ENCODE results near the gene CASZ1.
A peak's percentile ranks its signal among the peaks of the same experiment; 100 is the strongest.

Gene CASZ1

DNA sequence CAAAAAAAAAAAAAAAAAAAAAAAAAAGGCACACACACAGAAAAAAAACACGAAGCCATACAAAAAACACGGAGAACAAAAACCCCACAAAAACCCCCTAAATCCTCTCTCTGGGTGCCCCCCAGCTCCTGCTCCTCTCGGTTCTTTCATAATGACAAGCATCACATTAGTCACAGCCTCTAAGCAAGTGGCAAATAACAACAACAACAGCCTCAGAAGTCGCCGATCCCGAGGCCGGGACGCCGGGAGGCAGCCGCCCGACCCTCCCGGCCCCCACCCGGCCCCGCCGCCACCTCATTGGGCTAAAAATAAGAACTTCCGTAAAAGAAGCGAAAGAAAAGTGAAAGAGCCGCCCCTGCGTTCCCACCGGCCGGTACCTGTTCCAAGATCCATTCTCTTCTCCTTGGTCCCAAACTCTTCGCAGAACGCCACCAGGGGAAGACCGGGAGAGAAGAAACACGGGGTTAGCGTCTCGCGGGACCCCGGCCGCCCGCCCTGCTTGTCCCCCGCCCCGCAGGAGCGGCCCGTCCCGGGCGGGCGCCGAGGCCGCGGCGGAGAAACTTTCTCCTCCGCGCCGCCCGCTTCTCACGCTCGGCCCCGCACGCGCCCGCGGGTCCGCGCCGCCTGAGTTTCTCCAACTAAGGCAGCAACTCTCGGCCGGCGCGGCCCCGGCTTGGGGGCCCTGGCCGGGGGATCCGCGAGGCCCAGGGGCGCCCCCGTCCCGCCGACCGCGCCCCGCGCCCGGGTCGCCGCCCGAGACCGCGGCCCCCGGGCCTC is 102.8 kb downstream of the CASZ1 start:
- in situ Hi-C loops (cut with HindIII; ENCODE audit: low sequenced_read_pairs) = no loop called here
- TF ChIP-seq, protein P1, sequence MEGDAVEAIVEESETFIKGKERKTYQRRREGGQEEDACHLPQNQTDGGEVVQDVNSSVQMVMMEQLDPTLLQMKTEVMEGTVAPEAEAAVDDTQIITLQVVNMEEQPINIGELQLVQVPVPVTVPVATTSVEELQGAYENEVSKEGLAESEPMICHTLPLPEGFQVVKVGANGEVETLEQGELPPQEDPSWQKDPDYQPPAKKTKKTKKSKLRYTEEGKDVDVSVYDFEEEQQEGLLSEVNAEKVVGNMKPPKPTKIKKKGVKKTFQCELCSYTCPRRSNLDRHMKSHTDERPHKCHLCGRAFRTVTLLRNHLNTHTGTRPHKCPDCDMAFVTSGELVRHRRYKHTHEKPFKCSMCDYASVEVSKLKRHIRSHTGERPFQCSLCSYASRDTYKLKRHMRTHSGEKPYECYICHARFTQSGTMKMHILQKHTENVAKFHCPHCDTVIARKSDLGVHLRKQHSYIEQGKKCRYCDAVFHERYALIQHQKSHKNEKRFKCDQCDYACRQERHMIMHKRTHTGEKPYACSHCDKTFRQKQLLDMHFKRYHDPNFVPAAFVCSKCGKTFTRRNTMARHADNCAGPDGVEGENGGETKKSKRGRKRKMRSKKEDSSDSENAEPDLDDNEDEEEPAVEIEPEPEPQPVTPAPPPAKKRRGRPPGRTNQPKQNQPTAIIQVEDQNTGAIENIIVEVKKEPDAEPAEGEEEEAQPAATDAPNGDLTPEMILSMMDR (IDR thresholded peaks at IDR 0.05; ENCODE audit: low read depth, low read length, missing control alignments) = no peak
- no peak for DNase-seq (ENCODE audit: low read depth)
- peak overlapping the region; percentile 48 for H3K4me3 ChIP-seq (ENCODE audit: low read depth, low read length)

DNA sequence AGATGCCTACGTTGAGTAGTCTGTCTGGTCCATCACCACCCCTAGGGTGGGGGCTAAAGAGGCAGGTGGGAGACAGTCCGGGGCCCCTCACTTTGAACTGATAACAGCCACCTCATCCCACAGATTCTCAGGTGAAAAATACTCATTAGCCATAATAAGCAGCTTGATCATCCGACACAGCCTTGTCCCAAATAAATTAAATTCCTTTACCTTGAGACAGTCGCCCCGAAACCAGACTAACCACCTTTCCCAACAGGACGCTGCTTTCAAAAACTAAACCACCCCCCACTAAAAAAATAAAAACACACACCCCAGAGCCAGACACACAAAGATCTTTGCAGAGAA is 103.3 kb downstream of the CASZ1 start:
- DNase-seq (ENCODE audit: low read depth) = no peak
- in situ Hi-C loops (cut with HindIII; ENCODE audit: low sequenced_read_pairs) = no loop called here
- peak overlapping the region; percentile 48 for H3K4me3 ChIP-seq (ENCODE audit: low read depth, low read length)
- TF ChIP-seq, protein P1 (IDR thresholded peaks at IDR 0.05; ENCODE audit: low read depth, low read length, missing control alignments) = no peak

DNA sequence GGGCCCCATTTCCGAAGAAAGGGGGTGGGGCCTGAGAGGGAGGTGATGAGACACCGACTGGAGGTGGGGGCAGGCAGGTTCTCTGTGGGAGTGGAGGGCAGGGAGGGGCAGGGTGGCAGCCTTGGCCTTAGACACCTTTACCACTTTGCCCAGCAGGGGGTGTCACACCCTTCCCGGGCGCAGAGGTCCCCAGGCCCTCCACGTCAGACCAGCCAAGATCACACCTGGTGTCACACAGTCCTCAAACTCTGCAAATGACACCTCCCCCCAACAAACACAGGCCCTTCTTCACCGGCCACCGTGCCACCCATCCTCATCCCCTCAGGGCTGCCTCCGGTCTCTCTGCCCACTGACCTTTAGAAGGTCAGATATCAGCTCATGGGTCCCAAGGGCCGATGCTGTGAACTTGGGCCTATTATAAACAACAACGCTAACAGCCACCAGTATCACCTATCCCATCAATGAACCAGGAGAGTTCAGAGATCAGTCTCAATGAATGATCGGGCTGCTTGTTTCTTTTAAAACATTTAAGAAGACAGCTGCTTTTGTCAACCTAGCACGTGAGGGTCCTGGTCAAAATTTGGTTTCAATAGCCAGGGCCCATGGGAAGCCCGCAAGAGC is 103.9 kb downstream of the CASZ1 start:
- no peak overlapping the region for H3K4me3 ChIP-seq (ENCODE audit: low read depth, low read length)
- TF ChIP-seq, protein P1 (IDR thresholded peaks at IDR 0.05; ENCODE audit: low read depth, low read length, missing control alignments) = no peak
- DNase-seq (ENCODE audit: low read depth) = no peak
- in situ Hi-C loops (cut with HindIII; ENCODE audit: low sequenced_read_pairs) = no loop called here

DNA sequence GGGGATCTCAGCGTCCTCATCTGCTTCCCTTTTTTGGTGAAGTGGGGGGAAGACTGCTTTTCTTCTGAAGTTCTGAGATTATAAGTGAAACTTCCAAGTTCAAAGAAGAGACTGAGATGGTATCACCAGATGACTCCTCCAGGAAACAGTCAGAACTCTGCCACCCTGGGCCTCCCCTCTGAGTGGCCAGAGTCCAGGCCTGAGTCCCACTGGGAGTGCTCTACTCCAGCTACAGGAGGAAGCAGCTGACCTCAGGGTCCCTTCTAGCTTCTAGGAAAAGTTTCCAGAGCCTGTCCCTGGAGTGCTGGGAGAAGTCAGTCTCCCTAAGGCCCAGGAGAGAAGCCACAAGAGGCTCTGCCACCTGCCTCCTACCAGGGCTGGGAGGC is 104.7 kb downstream of the CASZ1 start:
- H3K4me3 ChIP-seq (ENCODE audit: low read depth, low read length) = no peak overlapping the region
- no peak for DNase-seq (ENCODE audit: low read depth)
- in situ Hi-C loops (cut with HindIII; ENCODE audit: low sequenced_read_pairs) = no loop called here
- TF ChIP-seq, protein P1 (IDR thresholded peaks at IDR 0.05; ENCODE audit: low read depth, low read length, missing control alignments) = no peak

DNA sequence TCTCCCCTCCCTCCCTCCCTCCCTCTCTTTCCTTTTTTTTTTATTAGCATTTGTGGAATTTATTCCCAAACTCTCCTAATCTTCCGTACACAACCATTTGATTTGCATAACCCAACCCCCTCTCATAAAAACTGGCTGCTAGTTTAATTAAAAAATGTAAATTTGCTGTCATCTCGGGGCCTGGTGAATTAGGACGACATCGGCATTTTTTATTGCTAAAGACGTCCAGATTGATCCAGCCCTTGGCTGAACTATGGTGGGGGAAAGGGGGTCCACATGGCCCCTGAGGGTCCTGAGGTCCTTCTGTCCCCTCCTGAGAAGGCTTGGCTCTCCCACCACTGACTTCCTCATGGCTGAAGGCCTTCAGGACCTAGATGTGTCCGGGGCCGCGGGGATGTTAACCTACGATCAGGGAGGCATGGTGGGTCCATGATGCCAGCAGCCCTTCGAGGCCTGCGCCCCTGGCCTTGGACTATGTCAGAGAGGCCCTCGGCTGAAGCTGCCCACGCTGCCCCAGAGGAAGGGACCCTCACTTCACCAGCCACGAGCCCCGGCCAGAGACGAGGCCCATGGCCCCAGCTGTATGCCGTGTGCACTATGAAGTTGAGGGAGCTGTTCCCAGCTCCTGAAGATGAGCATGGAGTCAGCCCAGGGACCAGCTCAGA is 105.2 kb downstream of the CASZ1 start:
- in situ Hi-C loops (cut with HindIII; ENCODE audit: low sequenced_read_pairs) = no loop called here
- TF ChIP-seq, protein P1 (IDR thresholded peaks at IDR 0.05; ENCODE audit: low read depth, low read length, missing control alignments) = no peak
- H3K4me3 ChIP-seq (ENCODE audit: low read depth, low read length) = no peak overlapping the region
- DNase-seq (ENCODE audit: low read depth) = no peak

DNA sequence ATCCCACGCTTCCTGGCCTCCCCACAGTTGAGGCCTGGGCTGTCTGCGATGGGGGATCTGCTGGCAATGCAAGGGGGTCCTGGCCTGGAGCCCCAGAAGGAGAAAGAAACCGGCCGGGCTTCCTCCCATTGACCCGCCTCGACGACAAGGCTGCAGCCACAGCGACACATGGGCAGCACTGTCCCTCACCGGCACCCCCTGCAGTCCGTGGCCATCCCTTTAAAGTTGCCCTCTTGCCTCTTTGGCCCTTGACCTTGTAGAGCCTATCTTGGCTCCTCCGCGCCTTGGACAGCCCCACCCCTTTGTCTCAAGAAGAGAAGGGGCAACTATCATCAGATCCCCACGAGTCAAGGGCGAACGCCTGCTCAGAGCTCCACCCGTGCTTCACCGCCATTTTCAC is 106.0 kb downstream of the CASZ1 start:
- no peak for DNase-seq (ENCODE audit: low read depth)
- no peak overlapping the region for H3K4me3 ChIP-seq (ENCODE audit: low read depth, low read length)
- TF ChIP-seq, protein P1 (IDR thresholded peaks at IDR 0.05; ENCODE audit: low read depth, low read length, missing control alignments) = no peak
- in situ Hi-C loops (cut with HindIII; ENCODE audit: low sequenced_read_pairs) = no loop called here

Data from astrocyte of the cerebellum (primary cell).